Activated T-cell treated with anti-CD3 and anti-CD28 coated beads, Interleukin-2, amount 50 U/mL, for 4 hours (primary cell): ENCODE results near the gene DNAJC9. TPM values are rescaled to one million over a fixed set of nuclear protein-coding genes. Genes with fewer than 3 reads are reported as not detected.

Source experiments
- total RNA-seq, 3 donors: library from RNA; stranded (reverse); gene quantifications; one replicate each; pipeline ENCODE4 v1.2.1, GENCODE V29; 2021

Gene DNAJC9
- total RNA-seq, 3 donors from 2014 or later: 57.7 to 60.8 (median 59.9) TPM

Other genes starting within 250 kb of the DNAJC9 start
- 10 to 100 TPM; 19.8 to 23.8 (median 21.5) TPM for gene P4HA1, start 150.4 kb downstream of the DNAJC9 start, total RNA-seq
- gene NUDT13, start 136.8 kb downstream of the DNAJC9 start, total RNA-seq: 1 to 10 TPM in 1 of 3 donors, under 1 TPM in 2; 0.68 to 1.3 (median 0.76) TPM
- gene ECD, start 79.2 kb downstream of the DNAJC9 start, total RNA-seq: 10 to 100 TPM; 37.4 to 38.9 (median 37.9) TPM
- gene FAM149B1, start 79.1 kb downstream of the DNAJC9 start, total RNA-seq: 1 to 10 TPM; 4.2 to 6.0 (median 5.1) TPM
- 100 to 1,000 TPM; 141 to 156 (median 150) TPM for gene MRPS16, start 5.4 kb upstream of the DNAJC9 start, total RNA-seq
- gene CFAP70, start 111.6 kb upstream of the DNAJC9 start, total RNA-seq: under 1 TPM; 0.28 to 0.43 (median 0.37) TPM
- gene ANXA7, start 166.8 kb upstream of the DNAJC9 start, total RNA-seq: 100 to 1,000 TPM; 182 to 207 (median 183) TPM
- 1 to 10 TPM in 1 of 3 donors, under 1 TPM in 2; 0.76 to 1.3 (median 0.95) TPM for gene MSS51, start 186.3 kb upstream of the DNAJC9 start, total RNA-seq
- 10 to 100 TPM; 35.0 to 38.0 (median 37.6) TPM for gene PPP3CB, start 248.8 kb upstream of the DNAJC9 start, total RNA-seq